HEK293 (cell line): ENCODE data around the gene SCN3A.

Experiments
- CTCF ChIA-PET: fragments of 350-600 bp; formaldehyde crosslinking; extraction: SDS; loops from one replicate; lab custom pipeline; 2021; ENCODE audit warnings: antibody characterized with exemption; lab: Yijun Ruan, JAX
- POLR2A ChIA-PET: fragments of 300-600 bp; formaldehyde crosslinking; extraction: SDS; loops from one replicate; lab custom pipeline; 2020; ENCODE audit warnings: antibody characterized with exemption, inconsistent platforms; lab: Yijun Ruan, JAX
- H3K27ac ChIP-seq: fragments of 200-500 bp; sonication (Bioruptor generic); 2 replicates; pipeline ENCODE4 v1.5.1; 2014; ENCODE audit warnings: low read depth, low read length, control low read depth, inconsistent platforms; ENCODE audit errors: extremely low read depth
- H3K36me3 ChIP-seq, 2 experiments: fragments of 200-500 bp in 1 of 2; sonication (Bioruptor generic) in 1 of 2; 1 replicate in 1 of 2; 2 replicates in 1 of 2; pipeline ENCODE4 v1.5.1; 2014 to 2017; ENCODE audit warnings: inconsistent platforms in 2 of 2, low read length in 2 of 2; ENCODE audit not compliant: control insufficient read depth in 2 of 2, insufficient read depth in 1 of 2
- H3K4me1 ChIP-seq: fragments of 200-500 bp; sonication (Bioruptor generic); 2 replicates; pipeline ENCODE4 v1.5.1; 2014; ENCODE audit warnings: mild to moderate bottlenecking, low read length, inconsistent platforms; ENCODE audit not compliant: control insufficient read depth, insufficient read depth
- H3K4me3 ChIP-seq: 2 replicates; pipeline ENCODE4 v1.5.1; 2011; ENCODE audit warnings: low read depth, mild to moderate bottlenecking, control low read depth, low read length, moderate library complexity
- H3K9me3 ChIP-seq: fragments of 200-500 bp; sonication (Bioruptor generic); 2 replicates; pipeline ENCODE4 v1.5.1; 2014; ENCODE audit warnings: low read depth, low read length, inconsistent platforms; ENCODE audit not compliant: control insufficient read depth, insufficient read depth
- AEBP2 ChIP-seq: fragments of 450-650 bp; formaldehyde crosslinking; IDR thresholded peaks from 2 replicates; pipeline ENCODE4 v1.5.1; 2016; ENCODE audit warnings: missing biosample characterization, missing genetic modification characterization, borderline replicate concordance
- ATF2 ChIP-seq: fragments of 450-650 bp; formaldehyde crosslinking; IDR thresholded peaks from 2 replicates; pipeline ENCODE4 v1.5.1; 2016; ENCODE audit warnings: missing biosample characterization, missing genetic modification characterization, low read depth
- MZF1 ChIP-seq: fragments of 450-650 bp; formaldehyde crosslinking; IDR thresholded peaks from 2 replicates; pipeline ENCODE4 v1.5.1; 2017; ENCODE audit warnings: missing biosample characterization, missing genetic modification characterization, borderline replicate concordance
- PRDM10 ChIP-seq: fragments of 450-650 bp; formaldehyde crosslinking; IDR thresholded peaks from 2 replicates; pipeline ENCODE4 v1.5.1; 2016; ENCODE audit warnings: missing biosample characterization, missing genetic modification characterization
- YY2 ChIP-seq: fragments of 450-650 bp; formaldehyde crosslinking; IDR thresholded peaks from 2 replicates; pipeline ENCODE4 v1.5.1; 2016; ENCODE audit warnings: missing biosample characterization, missing genetic modification characterization
- ZBTB49 ChIP-seq: fragments of 450-650 bp; formaldehyde crosslinking; IDR thresholded peaks from 2 replicates; pipeline ENCODE4 v1.5.1; 2016; ENCODE audit warnings: missing biosample characterization, missing genetic modification characterization, low read depth
- ZNF140 ChIP-seq: fragments of 450-650 bp; formaldehyde crosslinking; IDR thresholded peaks from 2 replicates; pipeline ENCODE4 v1.5.1; 2016; ENCODE audit warnings: missing biosample characterization, missing genetic modification characterization
- ZNF157 ChIP-seq: fragments of 450-650 bp; formaldehyde crosslinking; IDR thresholded peaks from 2 replicates; pipeline ENCODE4 v1.5.1; 2016; ENCODE audit warnings: missing biosample characterization, missing genetic modification characterization
- ZNF174 ChIP-seq: fragments of 450-650 bp; formaldehyde crosslinking; IDR thresholded peaks from 2 replicates; pipeline ENCODE4 v1.5.0; 2017; ENCODE audit warnings: missing biosample characterization, mild to moderate bottlenecking, missing genetic modification characterization
- ZNF239 ChIP-seq: fragments of 450-650 bp; formaldehyde crosslinking; IDR thresholded peaks from 2 replicates; pipeline ENCODE4 v1.5.1; 2016; ENCODE audit warnings: missing biosample characterization, missing genetic modification characterization
- ZNF26 ChIP-seq: fragments of 450-650 bp; formaldehyde crosslinking; IDR thresholded peaks from 2 replicates; pipeline ENCODE4 v1.5.1; 2016; ENCODE audit warnings: missing biosample characterization, missing genetic modification characterization
- ZNF426 ChIP-seq: fragments of 450-650 bp; formaldehyde crosslinking; IDR thresholded peaks from 2 replicates; pipeline ENCODE4 v1.5.1; 2017; ENCODE audit warnings: missing biosample characterization, missing genetic modification characterization, mild to moderate bottlenecking, inconsistent platforms, moderate library complexity
- ZNF513 ChIP-seq: fragments of 450-650 bp; IDR thresholded peaks from 2 replicates; pipeline ENCODE4 v1.5.1; 2018; ENCODE audit warnings: missing biosample characterization, missing genetic modification characterization
- ZNF549 ChIP-seq: fragments of 450-650 bp; IDR thresholded peaks from 2 replicates; pipeline ENCODE4 v1.5.1; 2018; ENCODE audit warnings: missing biosample characterization, missing genetic modification characterization, mild to moderate bottlenecking, inconsistent platforms, moderate library complexity
- ZNF621 ChIP-seq: fragments of 450-650 bp; formaldehyde crosslinking; IDR thresholded peaks from 2 replicates; pipeline ENCODE4 v1.5.1; 2017; ENCODE audit warnings: missing biosample characterization, missing genetic modification characterization

The SCN3A gene

GRCh38 chr2:165197346-165197745, 6.5 kb downstream of the SCN3A start:
- no peaks in the 10 kb centered on the region for H3K4me1 ChIP-seq
- H3K36me3 ChIP-seq = no peaks in the 10 kb centered on the region
- no peak overlapping the region for H3K27ac ChIP-seq
- TF ChIP-seq ZNF513 (no peak), ZNF174 (tag by site-specific recombination) (no peak), AEBP2 (tag by site-specific recombination) (no peak), ZNF140 (tag by site-specific recombination) (no peak), ATF2 (tag by site-specific recombination) (no peak), ZNF26 (tag by site-specific recombination) (no peak), PRDM10 (tag by site-specific recombination) (no peak), ZNF621 (tag by site-specific recombination) (no peak), ZNF157 (tag by site-specific recombination) (no peak), ZNF549 (tag by site-specific recombination) (no peak), ZNF239 (tag by site-specific recombination) (no peak), ZBTB49 (tag by site-specific recombination) (no peak), ZNF426 (tag by site-specific recombination) (no peak), YY2 (tag by site-specific recombination) (no peak), MZF1 (tag by site-specific recombination) (no peak)
- ChIA-PET POLR2A (no interaction called here), CTCF (interaction anchor here (0.7 to 13.0 kb wide), 2 partner anchors 181 to 475 kb away, joined by 5 to 236 read pairs; no protein-coding TSS in a partner anchor)
- no peak overlapping the region for H3K4me3 ChIP-seq
- H3K9me3 ChIP-seq = no peaks in the 10 kb centered on the region
